Suprapubic skin (tissue), 3 donors: Measurements from ENCODE around the gene AHCYL1.

Experiments
- CTCF ChIP-seq, 2 donors: fragments of 200-600 bp in 1 of 2; fragments of 450-650 bp in 1 of 2; sonication (generic) in 1 of 2; IDR thresholded peaks; one replicate each; pipeline ENCODE4 v1.5.1; 2016 to 2019; ENCODE audit warnings: antibody characterized with exemption in 2 of 2, mild to moderate bottlenecking in 1 of 2, moderate library complexity in 1 of 2
- POLR2A ChIP-seq, 2 donors: fragments of 450-650 bp; IDR thresholded peaks; one replicate each; pipeline ENCODE4 v1.6.1; 2017; ENCODE audit warnings: antibody characterized with exemption in 2 of 2, mild to moderate bottlenecking in 2 of 2, moderate library complexity in 2 of 2

GRCh38 chr1:110048240-110048639, 63.7 kb downstream of the AHCYL1 start:
- no peak for TF ChIP-seq CTCF (IDR thresholded peaks at IDR 0.05)
- no peak for TF ChIP-seq POLR2A (IDR thresholded peaks at IDR 0.05)
